GM19438 (cell line): ENCODE results near the gene HERC3.

ENCODE experiments used
- ATAC-seq: cut with Tn5 transposase; IDR thresholded peaks from one replicate; pipeline ENCODE4 v1.9.1; 2021; ENCODE audit warnings: low read depth; ENCODE audit not compliant: unreplicated experiment

The HERC3 gene

GRCh38 chr4:88591787-88592599 is at the start of gene HERC3:
Gene HERC3 (plus strand): TSS chr4:88592480. CDS start chr4:88605824, 13,344 bp downstream.
- ATAC-seq: peak; percentile 97

- ATAC-seq: no peak
Observed at GRCh38 chr4:88549815-88550214, 42.5 kb upstream of the HERC3 start.

- ATAC-seq: no peak
Observed at GRCh38 chr4:88567591-88567990, 24.7 kb upstream of the HERC3 start.

- no peak for ATAC-seq
Observed at GRCh38 chr4:88570001-88570400, 22.3 kb upstream of the HERC3 start.

- ATAC-seq: no peak
Observed at GRCh38 chr4:88573276-88573980, 18.9 kb upstream of the HERC3 start.

- ATAC-seq: no peak
Observed at GRCh38 chr4:88573995-88574394, 18.3 kb upstream of the HERC3 start.

GRCh38 chr4:88575186-88575585 is 17.1 kb upstream of the HERC3 start:
- ATAC-seq: no peak

GRCh38 chr4:88582493-88582892 is 9.8 kb upstream of the HERC3 start:
- no peak for ATAC-seq

- no peak for ATAC-seq
Observed at GRCh38 chr4:88583631-88584470, 8.4 kb upstream of the HERC3 start.

GRCh38 chr4:88584471-88584900 is 7.8 kb upstream of the HERC3 start:
- no peak for ATAC-seq

- ATAC-seq: no peak
Observed at GRCh38 chr4:88585917-88586316, 6.4 kb upstream of the HERC3 start.

- no peak for ATAC-seq
Observed at GRCh38 chr4:88587306-88587705, 5.0 kb upstream of the HERC3 start.

- peak; percentile 73 for ATAC-seq
Observed at GRCh38 chr4:88592600-88593448, 544 bp downstream of the HERC3 start.

GRCh38 chr4:88597970-88598660 is 5.8 kb downstream of the HERC3 start:
- no peak for ATAC-seq

GRCh38 chr4:88599298-88599697 is 7.0 kb downstream of the HERC3 start:
- ATAC-seq: no peak

- ATAC-seq: no peak
Observed at GRCh38 chr4:88599714-88600113, 7.4 kb downstream of the HERC3 start.

- ATAC-seq: no peak
Observed at GRCh38 chr4:88600176-88600838, 8.0 kb downstream of the HERC3 start.

- ATAC-seq: no peak
Observed at GRCh38 chr4:88604978-88605678, 12.8 kb downstream of the HERC3 start.
